GM21390 (cell line): ENCODE results near the gene CGB8.
"Not testable (repeated sequence)": the region's sequence is repeated elsewhere in the genome, so short reads cannot be mapped to it uniquely, and the experiment has no call there.

Source experiments
- ATAC-seq: cut with Tn5 transposase; IDR thresholded peaks from one replicate; pipeline ENCODE4 v1.9.1; 2021; ENCODE audit not compliant: unreplicated experiment

The CGB8 gene

DNA sequence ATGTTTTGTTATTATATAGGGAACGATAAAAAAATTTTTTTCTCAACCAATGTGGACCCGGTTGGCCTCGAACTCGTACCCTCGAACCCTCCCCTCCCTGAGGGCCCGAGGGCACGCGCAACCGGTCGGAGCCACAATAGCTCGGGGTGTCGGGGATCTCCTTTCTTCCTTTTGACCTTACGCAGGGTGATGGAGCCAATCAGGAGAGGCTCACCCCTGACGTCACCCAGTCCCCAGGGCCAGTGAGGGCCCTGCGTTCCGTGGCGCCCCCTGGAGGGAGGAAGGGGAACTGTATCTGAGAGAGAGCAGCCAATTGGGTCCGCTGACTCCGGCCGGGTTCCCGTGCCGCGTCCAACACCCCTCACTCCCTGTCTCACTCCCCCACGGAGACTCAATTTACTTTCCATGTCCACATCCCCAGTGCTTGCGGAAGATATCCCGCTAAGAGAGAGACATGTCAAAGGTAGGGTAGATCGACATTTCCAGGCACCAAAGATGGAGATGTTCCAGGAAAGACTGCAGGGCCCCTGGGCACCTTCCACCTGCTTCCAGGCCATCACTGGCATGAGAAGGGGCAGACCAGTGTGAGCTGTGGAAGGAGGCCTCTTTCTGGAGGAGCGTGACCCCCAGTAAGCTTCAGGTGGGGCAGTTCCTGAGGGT, 17.1 kb downstream of the CGB8 start, which contains the start of gene CGB2:
TSS of gene CGB2 (plus strand) at position 249 of the 660 bp plus-strand sequence. CDS start at position 455, 206 bp downstream.
- ATAC-seq, result not testable (repeated sequence)

DNA sequence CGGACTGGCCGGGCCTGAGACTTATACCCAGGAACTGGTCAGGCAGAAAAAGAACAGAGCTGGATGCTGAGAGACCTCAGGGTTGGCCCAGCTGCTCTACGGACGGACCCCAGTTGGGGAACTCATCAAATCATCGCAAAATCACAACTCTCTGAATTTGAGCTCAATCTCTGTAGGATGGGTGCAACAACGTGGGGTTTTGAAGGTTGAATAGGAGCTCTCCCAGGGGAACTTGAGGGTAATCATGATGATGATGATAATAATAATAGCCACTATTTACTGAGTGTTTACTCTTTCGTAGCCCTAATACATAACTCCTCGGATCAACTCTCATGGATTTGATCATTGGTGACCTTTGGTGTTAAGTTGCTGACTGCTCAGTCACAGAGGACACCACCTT, 18.6 kb downstream of the CGB8 start:
- ATAC-seq, result not testable (repeated sequence)

DNA sequence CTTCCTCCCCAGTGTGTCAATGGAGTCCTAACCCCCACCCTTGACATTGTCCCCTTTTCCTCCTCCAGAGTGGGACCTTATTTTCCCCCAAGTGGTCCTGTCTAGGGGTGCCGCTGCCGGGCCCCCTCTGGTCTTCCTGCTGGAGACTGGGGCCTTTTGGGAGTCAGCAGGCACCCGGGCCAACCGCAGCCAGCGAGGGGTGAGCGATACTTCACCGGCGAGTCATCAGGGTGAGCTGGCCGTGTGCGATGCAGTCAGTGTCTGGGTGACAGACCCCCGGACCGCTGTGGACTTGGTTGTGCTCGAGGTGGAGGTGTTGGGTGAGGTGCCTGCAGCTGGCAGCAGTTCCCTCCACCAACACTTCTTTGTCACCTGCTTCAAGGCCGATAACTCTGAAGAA, 19.2 kb downstream of the CGB8 start:
- not testable (repeated sequence) for ATAC-seq

DNA sequence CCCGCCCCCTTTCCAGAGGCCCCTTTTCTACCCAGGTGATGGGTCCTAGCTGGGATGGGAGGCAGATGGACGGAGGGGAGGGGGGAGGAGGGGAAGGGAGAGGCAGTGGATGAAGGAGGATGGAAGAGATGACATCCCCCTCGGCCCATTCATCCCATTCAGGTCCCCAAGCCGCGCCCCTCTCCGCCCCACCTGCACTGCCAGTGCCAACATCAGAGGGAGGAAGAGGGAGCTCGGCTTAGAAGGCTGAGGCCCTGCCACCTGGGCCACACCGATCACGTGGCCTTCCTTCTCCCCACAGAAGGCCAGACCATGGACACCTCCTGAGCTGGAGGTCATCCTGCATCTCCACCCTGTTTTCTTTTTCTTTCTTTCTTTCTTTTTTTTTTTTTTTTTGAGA, 20.2 kb downstream of the CGB8 start:
- ATAC-seq, result not testable (repeated sequence)

DNA sequence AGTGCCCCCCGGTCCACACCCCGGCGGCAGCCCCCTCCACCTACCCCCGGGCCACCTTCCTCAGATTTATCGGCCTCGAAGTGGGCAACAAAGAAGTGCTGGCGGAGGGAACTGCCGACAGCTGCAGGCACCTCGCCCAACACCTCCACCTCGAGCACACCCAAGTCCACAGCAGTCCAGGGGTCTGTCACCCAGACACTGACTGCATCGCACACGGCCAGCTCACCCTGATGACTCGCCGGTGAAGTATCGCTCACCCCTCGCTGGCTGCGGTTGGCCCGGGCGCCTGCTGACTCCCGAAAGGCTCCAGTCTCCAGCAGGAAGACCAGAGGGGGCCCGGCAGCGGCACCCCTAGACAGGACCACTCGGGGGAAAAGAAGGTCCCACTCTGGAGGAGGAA, 23.3 kb downstream of the CGB8 start:
- not testable (repeated sequence) for ATAC-seq

DNA sequence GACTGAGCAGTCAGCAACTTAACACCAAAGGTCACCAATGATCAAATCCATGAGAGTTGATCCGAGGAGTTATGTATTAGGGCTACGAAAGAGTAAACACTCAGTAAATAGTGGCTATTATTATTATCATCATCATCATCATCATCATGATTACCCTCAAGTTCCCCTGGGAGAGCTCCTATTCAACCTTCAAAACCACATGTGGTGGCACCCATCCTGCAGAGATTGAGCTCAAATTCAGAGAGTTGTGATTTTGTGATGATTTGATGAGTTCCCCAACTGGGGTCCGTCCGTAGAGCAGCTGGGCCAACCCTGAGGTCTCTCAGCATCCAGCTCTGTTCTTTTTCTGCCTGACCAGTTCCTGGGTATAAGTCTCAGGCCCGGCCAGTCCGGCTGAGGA, 23.8 kb downstream of the CGB8 start:
- not testable (repeated sequence) for ATAC-seq

DNA sequence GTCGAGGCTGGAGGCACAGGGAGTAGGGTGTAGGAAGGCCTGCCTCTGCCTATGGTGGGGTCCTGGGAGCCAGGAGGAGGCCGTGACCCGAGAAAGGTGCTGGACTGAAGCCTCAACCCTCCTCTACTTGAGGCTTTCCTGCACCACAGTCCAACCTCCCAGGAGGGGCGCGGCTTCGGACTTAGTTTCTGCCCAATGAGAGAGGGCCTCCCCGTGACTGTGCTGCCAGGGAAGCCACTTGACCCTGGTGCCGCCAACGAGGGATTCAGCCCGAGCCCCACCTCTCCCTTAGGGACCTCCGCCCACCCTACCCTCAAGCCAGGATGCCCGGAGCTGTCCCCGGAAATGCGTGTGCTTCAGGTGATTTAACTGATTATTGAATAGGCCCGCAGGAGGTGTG, 24.7 kb downstream of the CGB8 start, which contains the start of gene CGB3:
TSS of gene CGB3 (minus strand) at position 101 of the 400 bp plus-strand sequence. CDS start 362 bp downstream, outside the sequence.
- not testable (repeated sequence) for ATAC-seq

DNA sequence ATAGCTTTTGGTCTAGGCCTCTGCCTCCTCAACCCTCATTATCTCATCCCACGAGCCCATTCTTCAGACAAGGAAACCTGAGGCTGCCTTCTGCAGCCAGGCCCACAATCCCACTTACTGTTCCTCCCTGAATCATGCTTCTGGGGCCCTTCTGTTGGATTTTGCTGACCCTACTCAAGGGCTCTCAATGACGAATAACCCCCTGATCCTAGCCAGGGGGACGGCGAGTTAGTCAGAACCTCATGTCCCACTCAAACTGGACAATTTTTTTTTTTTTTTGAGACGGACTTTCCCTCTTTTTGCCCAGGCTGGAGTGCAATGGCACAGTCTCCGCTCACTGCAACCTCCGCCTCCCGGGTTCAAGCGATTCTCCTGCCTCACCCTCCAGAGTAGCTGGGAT, 26.8 kb downstream of the CGB8 start:
- ATAC-seq, result no peak

DNA sequence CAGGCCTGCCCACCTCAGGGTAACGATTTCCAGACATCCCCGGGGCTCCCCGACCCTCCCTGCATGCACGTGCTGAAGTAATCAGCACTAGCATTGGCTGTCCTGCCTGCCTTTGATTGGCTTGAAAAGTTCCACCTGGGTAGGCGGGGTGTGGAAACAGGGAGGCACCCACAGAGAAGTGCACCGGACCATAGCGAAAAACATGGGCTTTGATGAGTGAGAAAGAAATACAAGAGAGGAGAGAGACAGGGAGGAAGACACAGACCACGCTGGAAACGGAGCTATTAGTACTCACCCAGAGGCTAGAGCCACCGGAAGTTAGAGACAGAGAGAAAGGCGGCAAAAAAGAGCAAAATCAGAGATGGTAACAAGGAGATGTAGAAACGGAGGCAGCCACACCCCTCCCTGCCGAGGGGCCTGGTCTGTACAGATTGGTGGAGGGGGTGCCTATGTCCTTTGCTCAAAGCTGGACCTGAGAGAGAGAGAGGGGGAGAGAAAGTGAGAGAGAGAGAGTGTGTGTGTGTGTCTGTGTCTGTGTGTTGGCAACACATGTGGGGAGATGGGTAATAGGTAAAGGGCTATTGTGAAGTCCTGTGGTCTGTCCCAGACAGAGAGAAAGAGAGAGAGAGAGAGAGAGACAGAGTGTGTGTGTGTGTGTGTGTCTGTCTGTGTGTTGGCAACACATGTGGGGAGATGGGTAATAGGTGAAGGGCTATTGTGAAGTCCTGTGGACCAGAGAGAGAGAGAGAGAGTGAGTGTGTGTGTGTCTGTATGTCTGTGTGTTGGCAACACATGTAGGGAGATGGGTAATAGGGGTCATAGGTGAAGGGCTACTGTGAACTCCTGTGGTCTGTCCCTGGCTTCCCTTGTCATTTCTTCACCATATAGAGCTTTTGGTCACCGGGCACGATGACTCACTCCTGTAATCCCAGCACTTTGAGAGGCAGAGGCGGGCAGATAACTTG, 27.7 kb downstream of the CGB8 start:
- ATAC-seq, result no peak

DNA sequence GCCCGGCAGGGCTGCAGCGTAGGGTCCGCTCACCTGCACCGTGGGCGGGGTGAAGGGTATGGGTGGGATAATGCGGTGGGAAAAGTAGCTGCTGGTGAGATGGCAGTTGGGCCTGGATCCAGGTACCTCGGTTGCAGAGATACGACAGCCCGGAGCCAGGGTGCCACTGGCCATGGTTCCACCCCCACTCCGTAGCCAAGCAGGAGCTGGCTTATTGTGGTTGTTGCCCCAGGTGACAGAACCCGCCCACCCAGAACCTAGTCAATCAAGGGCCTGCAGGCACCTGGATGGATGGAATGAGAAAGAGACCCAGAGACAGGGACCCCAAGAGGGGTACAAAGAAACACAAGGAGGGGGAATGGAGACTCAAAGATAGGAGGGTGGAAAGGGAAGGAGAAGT, 28.6 kb downstream of the CGB8 start:
- no peak for ATAC-seq

DNA sequence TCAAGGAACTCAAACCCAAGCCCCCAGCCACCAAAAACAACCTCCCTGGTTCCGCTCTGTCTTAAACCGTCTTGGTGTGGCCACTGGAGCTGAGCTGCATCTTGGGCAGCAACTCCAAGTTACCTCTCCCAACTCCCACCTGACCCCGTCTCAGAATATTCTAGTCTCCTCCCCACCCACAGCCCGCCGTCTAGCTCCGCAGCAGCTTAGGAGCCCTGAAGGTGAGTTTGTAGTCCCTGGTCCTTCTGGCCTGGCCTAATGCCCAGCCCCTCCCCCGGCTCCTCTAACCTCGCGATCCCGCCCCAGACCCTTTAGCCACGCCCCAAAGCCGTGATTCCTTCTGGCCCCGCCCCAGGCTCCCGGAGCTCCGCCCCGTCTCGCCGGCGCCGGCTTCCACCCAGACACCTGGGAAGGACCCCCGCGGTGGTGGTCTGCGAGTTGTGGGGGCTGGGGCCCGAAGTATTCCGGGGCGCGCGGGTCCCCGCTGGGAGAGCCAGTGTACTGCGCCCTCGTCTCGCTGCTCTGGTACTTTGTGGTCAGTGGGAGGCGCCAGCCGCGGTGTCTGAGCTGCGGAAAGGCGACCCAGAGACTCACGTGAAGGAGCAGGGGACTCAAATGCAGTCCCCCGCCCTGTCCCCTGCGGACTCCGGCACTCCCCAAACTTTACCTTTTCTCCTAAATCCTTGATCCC, 29.5 kb downstream of the CGB8 start:
- ATAC-seq, result no peak

DNA sequence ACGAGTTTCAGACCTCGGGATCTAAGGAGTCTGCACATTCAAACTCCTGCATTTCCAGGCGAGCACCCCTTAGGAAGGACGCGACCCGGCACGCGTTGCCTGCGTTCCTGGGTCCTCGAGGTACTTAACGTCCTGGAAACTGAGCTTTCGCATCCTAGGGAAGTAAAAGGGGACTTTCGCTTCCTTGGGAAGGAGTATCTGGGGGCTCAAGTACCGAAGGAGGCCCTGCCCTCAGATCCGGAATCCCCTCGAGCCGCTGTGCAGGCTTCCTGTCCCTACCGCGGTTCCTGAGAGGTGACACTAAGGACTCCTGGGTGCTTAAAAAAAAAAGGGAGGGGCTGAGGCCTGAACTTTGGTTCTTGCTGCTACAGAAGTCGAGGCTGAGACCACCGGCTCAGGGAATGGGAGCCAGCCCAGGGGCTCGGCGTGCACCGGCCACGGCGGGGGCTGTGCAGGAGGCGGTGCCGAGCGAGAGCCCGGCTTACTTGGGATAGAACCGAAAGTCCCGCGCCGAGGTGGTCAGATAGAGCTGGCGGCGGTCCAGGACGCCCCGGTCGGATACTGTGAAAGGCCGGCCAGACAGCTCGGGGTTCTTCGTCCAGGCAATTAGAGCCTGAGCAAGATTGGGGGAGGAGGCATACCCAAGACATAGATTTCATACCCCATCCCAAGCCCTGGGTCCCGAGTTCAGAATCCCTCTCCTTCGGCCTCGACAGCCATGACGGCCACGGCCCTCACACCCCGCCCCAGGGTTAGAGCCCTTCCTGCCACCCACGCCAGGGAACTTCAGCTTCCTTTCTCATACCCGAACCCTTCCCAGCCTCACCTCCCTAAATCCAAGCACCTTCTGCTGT, 30.3 kb downstream of the CGB8 start:
- ATAC-seq, result not testable (repeated sequence)

DNA sequence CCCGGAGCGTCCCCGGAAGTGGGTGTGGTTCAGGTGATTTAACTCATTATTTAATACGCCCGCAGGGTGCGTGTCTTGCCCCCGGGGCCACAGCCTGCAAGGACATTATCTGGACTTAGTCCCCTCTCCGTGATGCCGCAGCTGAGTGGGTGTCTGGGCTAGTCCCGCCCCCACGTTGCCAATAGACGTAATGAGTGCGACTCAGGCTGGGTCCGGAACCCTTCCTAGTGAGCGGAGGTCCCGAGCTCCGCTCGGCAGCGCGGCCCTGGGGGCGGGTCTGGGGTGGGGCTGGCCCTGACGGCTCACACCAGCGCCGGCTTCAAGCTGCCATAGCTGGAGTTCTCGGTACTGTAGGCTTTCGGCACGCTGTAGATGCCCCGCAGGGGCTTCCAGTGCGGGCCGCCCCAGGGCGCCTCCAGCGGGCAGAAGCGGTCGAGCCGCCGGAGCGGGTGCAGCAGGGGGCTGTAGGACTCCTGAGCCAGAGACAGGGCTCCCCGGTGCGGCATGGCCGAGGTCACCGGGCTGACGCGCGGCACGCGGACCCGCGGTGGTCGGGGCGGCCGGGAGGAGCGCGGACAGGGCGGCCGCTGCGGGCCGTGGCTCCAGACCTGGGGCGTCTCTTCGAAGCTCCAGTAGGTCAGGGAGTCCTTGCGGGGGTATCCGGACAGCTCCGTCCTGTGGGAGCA, 31.1 kb downstream of the CGB8 start:
- no peak for ATAC-seq

DNA sequence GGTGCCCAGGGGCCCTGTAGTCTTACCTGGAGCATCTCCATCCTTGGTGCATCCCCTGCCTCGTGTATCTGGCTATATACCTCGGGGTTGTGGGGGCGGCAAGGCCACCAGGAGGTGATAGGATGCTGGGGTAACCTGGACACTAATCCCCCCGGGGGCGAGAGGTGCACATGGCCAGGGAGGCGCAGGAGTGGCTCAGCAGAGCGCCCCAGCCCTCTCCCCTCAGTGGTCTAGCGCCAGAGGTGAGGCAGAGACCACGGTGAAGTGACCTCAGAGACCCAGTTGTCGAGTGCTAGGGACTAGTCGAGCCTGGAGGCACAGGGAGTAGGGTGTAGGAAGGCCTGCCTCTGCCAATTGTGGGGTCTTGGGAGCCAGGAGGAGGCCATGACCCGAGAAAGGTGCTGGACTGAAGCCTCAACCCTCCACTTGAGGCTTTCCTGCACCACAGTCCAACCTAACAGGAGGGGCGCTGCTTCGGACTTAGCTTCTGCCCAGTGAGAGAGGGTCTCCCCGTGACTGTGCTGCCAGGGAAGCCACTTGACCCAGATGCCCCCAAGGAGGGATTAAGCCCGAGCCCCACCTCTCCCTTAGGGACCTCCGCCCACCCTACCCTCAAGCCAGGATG, 31.8 kb downstream of the CGB8 start, which contains the start of gene LHB:
TSS of gene LHB (minus strand) at position 51 of the 625 bp plus-strand sequence. CDS start at position 41, 10 bp downstream.
- no peak for ATAC-seq

DNA sequence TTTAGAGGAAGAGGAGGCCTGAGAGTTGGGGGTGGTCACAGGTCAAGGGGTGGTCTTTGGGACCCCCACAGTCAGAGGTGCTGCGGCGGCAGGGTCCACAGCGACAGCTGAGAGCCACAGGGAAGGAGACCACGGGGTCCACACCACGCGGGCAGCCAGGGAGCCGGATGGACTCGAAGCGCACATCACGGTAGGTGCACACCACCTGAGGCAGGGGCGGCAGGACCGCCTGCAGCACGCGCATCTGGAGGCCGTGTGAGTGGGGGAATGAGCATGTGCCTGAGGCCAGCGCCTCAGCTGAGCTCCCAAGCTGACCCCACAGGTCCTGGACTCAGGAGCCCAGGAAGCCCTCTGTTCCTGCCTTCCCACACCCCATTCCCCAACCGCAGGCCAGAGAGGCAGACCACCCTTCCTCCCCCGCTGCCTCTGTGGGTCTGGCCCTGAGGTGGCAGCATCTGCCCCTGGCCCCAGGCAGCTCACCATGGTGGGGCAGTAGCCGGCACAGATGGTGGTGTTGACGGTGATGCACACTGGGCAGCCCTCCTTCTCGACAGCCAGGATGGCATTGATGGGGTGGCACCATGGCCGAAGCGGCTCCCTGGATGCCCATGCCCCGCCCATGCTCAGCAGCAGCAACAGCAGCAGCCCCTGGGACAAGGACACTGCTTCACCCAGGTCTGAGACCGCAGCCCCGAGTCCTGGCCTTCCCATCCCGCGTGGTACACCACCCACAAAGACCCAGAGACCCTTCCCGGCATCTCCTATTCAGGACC, 32.7 kb downstream of the CGB8 start:
- ATAC-seq, result no peak

DNA sequence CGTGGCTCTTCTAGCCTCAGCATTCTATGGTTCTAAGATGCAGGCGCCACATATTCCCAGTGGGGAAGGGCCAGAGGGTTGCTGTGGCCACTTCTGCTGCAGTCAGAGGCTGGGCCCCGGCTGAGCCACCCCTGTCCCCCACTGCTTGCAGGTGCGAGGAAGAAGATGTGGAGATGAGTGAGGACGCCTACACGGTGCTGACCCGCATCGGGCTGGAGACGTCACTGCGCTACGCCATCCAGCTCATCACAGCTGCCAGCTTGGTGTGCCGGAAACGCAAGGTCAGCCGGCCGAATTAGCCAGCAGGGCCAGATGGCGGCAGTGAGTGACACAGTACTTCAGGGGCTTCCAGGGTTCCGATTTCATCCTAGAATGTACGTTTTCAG, 34.0 kb downstream of the CGB8 start:
- ATAC-seq, result no peak

DNA sequence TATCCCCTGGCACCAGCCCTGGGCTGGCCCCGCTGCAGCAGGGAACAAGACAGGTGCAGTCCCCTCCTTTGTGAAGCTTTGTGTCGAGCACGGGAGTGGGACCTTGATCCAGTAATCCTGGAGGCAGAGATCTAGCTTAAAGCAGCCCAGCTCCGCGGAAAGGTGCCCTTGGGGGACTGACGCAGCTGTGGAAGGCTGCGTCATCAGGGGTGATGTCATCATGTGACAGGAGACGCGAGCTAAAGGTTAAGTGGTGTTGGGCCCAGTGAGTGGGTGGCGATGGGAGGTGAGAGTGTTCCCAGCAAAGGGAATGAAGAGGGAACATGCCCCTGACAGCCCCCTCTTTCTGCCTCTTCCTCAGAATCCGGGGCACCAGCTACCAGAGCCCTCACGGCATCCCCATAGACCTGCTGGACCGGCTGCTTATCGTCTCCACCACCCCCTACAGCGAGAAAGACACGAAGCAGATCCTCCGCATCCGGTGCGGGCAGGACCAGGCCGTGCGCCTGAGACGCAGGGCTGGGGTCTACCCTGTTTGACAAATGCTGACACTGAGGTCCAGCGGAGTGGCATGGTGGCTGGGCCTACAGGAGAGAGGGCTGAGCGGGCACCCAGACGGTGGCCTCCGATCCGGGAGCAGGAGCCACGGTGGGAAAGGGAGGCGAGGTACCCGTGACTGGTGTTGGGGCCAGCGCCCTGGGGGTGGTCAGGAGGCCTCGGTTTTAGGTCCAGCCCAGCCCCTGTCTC, 34.6 kb downstream of the CGB8 start:
- ATAC-seq, result no peak

DNA sequence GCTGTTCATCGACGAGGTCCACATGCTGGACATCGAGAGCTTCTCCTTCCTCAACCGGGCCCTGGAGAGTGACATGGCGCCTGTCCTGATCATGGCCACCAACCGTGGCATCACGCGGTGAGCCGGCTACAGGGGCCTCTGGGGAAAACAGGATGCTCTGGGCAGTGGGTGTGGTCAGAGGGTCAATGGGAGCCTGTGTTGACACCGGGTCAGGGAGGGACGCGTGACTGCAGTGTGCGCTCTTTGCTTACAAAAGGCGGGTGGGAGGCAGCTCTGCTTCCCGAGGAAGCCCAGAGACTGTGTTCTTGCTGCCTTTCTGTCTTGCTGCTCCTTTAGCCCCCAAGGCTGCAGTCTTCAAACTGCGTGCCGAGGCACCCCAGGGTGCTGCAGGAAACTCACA, 37.7 kb downstream of the CGB8 start:
- no peak for ATAC-seq
